Rectal smooth muscle tissue (tissue), 1 donor: Measurements from ENCODE around the gene IFTAP.
"Not testable (repeated sequence)": the region's sequence is repeated elsewhere in the genome, so short reads cannot be mapped to it uniquely, and the experiment has no call there.

Experiments used
- H3K27ac ChIP-seq: one replicate; pipeline ENCODE4 v1.7.0; 2013; ENCODE audit warnings: low read depth, low read length, inconsistent platforms
- H3K27me3 ChIP-seq: one replicate; pipeline ENCODE4 v1.7.0; 2013; ENCODE audit warnings: low read length; ENCODE audit not compliant: control insufficient read depth, insufficient read depth
- H3K36me3 ChIP-seq: one replicate; pipeline ENCODE4 v1.7.0; 2013; ENCODE audit warnings: low read length; ENCODE audit not compliant: control insufficient read depth, insufficient read depth
- H3K4me1 ChIP-seq: one replicate; pipeline ENCODE4 v1.7.0; 2013; ENCODE audit warnings: low read length; ENCODE audit not compliant: control insufficient read depth, insufficient read depth
- H3K4me3 ChIP-seq: one replicate; pipeline ENCODE4 v1.7.0; 2013; ENCODE audit warnings: low read length
- H3K9ac ChIP-seq: one replicate; pipeline ENCODE4 v1.7.0; 2013; ENCODE audit warnings: low read length

The IFTAP gene, protein sequence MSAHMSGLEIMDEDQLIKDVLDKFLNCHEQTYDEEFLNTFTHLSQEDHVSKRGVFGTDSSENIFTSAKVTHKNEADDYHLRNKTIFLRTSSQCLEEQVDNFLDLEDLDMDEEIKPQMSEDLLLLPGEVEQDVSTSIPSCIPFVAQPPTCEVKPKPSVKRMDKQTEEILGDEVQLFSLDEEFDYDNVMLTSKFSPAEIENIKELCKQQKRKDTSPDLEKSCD

GRCh38 chr11:36594316-36594989 is at the start of gene IFTAP:
TSS of gene IFTAP (plus strand) at chr11:36594502. CDS start at chr11:36610104, 15,602 bp downstream.
- peak within 1 kb of the TSS; percentile 96 for H3K4me3 ChIP-seq
- H3K27me3 ChIP-seq = peaks cover 2% of the 10 kb centered on the region
- H3K36me3 ChIP-seq = no peaks in the 10 kb centered on the region
- no peaks in the 10 kb centered on the region for H3K4me1 ChIP-seq
- peak within 1 kb of the TSS; percentile 75 for H3K9ac ChIP-seq
- peak within 1 kb of the TSS; percentile 38 for H3K27ac ChIP-seq

GRCh38 chr11:36550385-36551115 is 43.8 kb upstream of the IFTAP start:
- Histone ChIP-seq H3K27me3 (no peaks in the 10 kb centered on the region), H3K4me1 (no peaks in the 10 kb centered on the region), H3K36me3 (no peaks in the 10 kb centered on the region), H3K9ac (no peak overlapping the region), H3K27ac (no peak overlapping the region), H3K4me3 (no peak overlapping the region)

DNA sequence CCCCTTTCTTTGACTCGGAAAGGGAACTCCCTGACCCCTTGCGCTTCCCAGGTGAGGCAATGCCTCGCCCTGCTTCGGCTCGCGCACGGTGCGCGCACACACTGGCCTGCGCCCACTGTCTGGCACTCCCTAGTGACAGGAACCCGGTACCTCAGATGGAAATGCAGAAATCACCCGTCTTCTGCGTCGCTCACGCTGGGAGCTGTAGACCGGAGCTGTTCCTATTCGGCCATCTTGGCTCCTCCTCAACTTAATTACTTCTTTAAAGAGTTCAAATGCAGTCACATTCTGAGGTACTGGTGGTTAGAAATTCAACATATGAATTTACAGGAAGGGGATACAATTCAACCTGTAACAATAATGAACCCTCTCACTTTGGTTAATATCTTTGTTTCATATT is 36.9 kb upstream of the IFTAP start:
- not testable (repeated sequence) for H3K4me1 ChIP-seq, H3K27me3 ChIP-seq, H3K4me3 ChIP-seq, H3K36me3 ChIP-seq, H3K9ac ChIP-seq, H3K27ac ChIP-seq

DNA sequence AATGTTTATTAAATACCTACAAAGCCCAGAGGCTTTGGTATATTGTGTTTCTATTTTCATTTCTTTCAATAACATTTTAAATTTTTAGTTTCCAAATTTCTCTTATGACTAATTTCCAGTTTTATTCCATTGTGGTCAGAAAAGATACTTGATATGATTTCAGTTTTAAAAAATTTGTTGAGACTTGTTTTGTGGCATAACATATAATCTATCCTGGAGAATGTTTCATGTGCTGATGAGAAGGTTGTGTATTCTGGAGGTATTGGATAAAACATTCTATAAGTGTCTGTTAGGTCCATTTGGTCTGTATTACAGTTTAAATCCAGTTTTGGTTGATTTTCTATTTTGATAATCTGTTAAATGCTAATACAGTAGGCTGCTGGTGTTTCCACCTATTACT is 36.3 kb upstream of the IFTAP start:
- no peak overlapping the region for H3K9ac ChIP-seq
- no peaks in the 10 kb centered on the region for H3K36me3 ChIP-seq
- no peaks in the 10 kb centered on the region for H3K4me1 ChIP-seq
- no peaks in the 10 kb centered on the region for H3K27me3 ChIP-seq
- no peak overlapping the region for H3K27ac ChIP-seq
- H3K4me3 ChIP-seq = no peak overlapping the region

DNA sequence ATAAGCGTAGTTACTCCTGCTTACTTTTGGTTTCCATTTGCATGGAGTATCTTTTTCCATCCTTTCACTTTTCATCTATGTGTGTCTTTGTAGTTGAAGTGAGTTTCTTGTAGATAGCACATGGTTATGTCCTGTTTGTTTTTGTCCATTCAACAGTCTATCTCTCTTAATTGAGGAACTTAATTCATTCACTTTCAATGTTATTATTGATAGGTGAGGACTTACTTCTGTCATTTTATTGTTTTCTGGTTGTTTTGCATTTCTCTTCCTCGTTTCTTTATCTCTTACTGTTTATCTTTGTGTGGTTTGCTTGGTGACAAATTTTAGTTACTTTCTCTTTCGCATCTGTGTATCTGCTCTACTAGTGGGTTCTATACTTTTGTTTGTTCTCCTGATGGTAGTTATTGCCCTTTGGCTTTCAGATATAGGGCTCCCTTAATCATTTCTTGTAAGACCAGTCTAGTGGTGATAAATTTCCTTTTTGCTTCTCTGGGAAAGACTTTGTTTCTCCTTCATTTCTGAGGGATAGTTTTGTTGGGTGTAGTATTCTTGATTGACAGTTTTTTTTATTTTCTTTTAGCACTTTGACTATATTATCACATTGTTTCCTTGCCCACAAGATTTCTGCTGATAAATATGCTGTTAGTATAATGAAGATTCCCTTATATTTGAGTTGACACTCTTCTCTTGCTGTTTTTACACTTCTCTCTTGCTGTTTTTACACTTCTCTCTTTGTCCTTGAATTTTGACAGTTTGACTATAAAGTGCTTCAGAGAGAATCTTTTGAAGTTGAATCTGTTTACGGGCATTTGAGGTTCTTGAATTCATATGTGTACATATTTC is 35.5 kb upstream of the IFTAP start:
- no peaks in the 10 kb centered on the region for H3K36me3 ChIP-seq
- H3K4me3 ChIP-seq = no peak overlapping the region
- H3K4me1 ChIP-seq = no peaks in the 10 kb centered on the region
- no peak overlapping the region for H3K9ac ChIP-seq
- no peak overlapping the region for H3K27ac ChIP-seq
- H3K27me3 ChIP-seq = no peaks in the 10 kb centered on the region

DNA sequence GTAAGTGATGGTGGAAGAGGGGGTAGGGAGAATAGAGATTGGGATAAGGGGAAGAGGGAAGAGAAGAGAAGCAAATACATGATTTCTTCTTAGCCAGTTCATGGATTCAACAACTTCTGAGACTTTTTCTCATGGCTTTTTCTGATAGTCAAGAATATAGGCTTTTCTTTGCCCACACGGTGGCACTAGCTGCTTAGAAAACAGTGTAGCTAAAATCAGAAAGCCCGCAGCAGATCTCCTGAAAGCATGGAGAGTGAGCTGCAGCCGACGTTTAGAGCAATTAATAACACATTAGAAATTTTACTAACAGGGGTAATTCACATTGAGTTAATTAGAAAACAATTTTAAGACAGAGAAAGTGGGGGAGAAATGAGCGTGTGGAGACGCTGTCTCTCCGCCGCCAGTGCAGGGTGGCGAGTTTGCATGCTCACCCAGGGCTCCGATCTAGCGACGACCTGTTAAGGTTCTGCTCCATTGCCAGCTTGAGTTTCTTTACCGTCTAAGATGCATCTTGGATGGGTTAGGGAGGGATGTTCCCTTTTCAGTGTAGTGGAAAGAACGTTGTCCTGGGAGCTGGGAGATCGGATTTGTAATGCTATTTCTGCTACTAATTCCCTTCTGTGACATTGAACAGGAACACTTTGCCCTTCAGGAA is 29.8 kb upstream of the IFTAP start:
- H3K9ac ChIP-seq = no peak overlapping the region
- H3K27ac ChIP-seq = peak overlapping the region; percentile 5
- H3K4me3 ChIP-seq = peak overlapping the region; percentile 61

GRCh38 chr11:36565031-36565610 is 29.2 kb upstream of the IFTAP start:
- H3K27me3 ChIP-seq = no peaks in the 10 kb centered on the region
- no peaks in the 10 kb centered on the region for H3K36me3 ChIP-seq
- no peak overlapping the region for H3K27ac ChIP-seq
- peak overlapping the region; percentile 61 for H3K4me3 ChIP-seq
- peaks cover 3% of the 10 kb centered on the region for H3K4me1 ChIP-seq
- no peak overlapping the region for H3K9ac ChIP-seq

More for the DNA sequence above, 29.8 kb upstream of the IFTAP start:
- H3K27me3 ChIP-seq = no peaks in the 10 kb centered on the region
- peaks cover 3% of the 10 kb centered on the region for H3K4me1 ChIP-seq
- no peaks in the 10 kb centered on the region for H3K36me3 ChIP-seq

DNA sequence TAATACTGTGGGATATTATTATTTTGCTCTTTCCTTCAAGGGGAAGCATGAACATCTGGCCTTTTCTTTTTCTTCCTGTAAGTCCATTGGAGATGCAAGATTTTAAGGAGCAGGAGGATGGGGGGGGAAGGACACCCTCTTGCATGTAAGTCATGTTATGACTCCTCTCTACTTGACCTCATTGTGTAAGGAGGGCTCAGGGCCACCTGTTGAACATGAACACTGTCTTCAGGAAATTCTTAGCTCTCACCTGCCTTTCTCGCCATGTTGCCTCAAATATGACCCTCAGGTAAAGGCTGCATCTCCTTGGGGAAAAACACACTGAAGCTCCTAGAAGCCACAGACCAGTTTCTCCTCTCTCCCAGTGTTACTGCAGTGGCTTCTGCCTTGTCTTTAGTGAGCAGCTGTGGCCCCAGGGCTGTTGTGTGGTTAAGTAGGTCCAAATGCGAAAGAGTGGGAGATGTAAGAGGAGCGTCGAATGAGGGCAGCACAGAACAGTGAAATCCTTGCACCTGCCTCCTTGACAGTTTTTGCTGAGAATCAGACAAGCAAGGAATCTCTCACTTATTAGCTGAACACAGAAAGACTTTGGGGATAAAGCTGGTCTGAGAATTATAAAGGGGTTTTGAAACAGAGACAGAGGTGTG is 27.8 kb upstream of the IFTAP start:
- H3K36me3 ChIP-seq = no peaks in the 10 kb centered on the region
- H3K9ac ChIP-seq = no peak overlapping the region
- H3K4me3 ChIP-seq = no peak overlapping the region
- H3K27ac ChIP-seq = no peak overlapping the region
- peaks cover 3% of the 10 kb centered on the region for H3K4me1 ChIP-seq
- H3K27me3 ChIP-seq = no peaks in the 10 kb centered on the region

DNA sequence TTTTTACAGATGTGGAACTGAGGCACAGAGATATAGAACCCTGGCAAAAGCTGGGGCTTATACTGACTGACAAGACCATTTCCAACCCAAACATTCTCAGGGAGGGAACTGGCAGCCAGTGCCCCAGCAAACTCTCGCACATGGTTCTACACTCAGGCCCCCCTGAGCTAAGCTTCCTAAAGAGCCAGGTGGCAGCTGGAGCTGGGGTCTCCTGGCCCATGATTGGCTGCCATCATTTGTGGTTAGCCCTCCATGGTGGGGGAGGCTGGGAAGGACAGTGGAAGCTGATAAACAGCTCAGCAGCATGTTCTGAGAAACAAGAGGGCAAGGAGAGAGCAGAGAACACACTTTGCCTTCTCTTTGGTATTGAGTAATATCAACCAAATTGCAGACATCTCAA is 26.6 kb upstream of the IFTAP start, which contains the start of gene RAG1:
Gene RAG1, plus strand, starts transcription at position 314 of the 400 bp plus-strand sequence. CDS start 5,298 bp downstream, outside the sequence.
- H3K9ac ChIP-seq = no peak within 1 kb of the TSS
- no peak within 1 kb of the TSS for H3K27ac ChIP-seq
- H3K27me3 ChIP-seq = no peaks in the 10 kb centered on the region
- peaks cover 3% of the 10 kb centered on the region for H3K4me1 ChIP-seq
- no peak within 1 kb of the TSS for H3K4me3 ChIP-seq
- H3K36me3 ChIP-seq = no peaks in the 10 kb centered on the region

GRCh38 chr11:36569095-36569494 is 25.2 kb upstream of the IFTAP start:
- H3K36me3 ChIP-seq = no peaks in the 10 kb centered on the region
- no peak overlapping the region for H3K9ac ChIP-seq
- H3K27me3 ChIP-seq = no peaks in the 10 kb centered on the region
- peaks cover 3% of the 10 kb centered on the region for H3K4me1 ChIP-seq
- no peak overlapping the region for H3K27ac ChIP-seq
- H3K4me3 ChIP-seq = no peak overlapping the region

GRCh38 chr11:36574486-36574885 is 19.8 kb upstream of the IFTAP start:
- Histone ChIP-seq H3K36me3 (no peaks in the 10 kb centered on the region), H3K9ac (no peak overlapping the region), H3K4me1 (peaks cover 9% of the 10 kb centered on the region), H3K4me3 (no peak overlapping the region), H3K27ac (no peak overlapping the region), H3K27me3 (no peaks in the 10 kb centered on the region)
